ENCODE measurements around the gene FAM210B. TPM values are rescaled to one million over a fixed set of nuclear protein-coding genes. Genes with fewer than 3 reads are reported as not detected.

Gene FAM210B
- total RNA-seq, 6 experiments from 2014 or later = 34.5 to 58.6 (median 41.0) TPM

GRCh38 chr20:56360908-56361205 is 2.1 kb downstream of the FAM210B start:
- H3K4me1 Mint-ChIP-seq (ENCODE audit: low read depth) = peaks cover 44% of the 10 kb centered on the region
- no peaks in the 10 kb centered on the region for H3K9me3 Mint-ChIP-seq
- peak overlapping the region; percentile 29; the same call in 1 of the 2 replicates for H3K27ac Mint-ChIP-seq
- peak overlapping the region; percentile 95; the same call in 1 of the 2 replicates for H3K4me3 Mint-ChIP-seq
- TF ChIP-seq CTCF (IDR thresholded peaks at IDR 0.05) = no peak
- H3K27me3 Mint-ChIP-seq (ENCODE audit: insufficient read depth) = peaks cover 5% of the 10 kb centered on the region; the same call in 1 of the 2 replicates
- DNase-seq = no peak
- H3K36me3 Mint-ChIP-seq (ENCODE audit: low read depth) = peaks cover 5% of the 10 kb centered on the region; the same call in 1 of the 2 replicates

DNA sequence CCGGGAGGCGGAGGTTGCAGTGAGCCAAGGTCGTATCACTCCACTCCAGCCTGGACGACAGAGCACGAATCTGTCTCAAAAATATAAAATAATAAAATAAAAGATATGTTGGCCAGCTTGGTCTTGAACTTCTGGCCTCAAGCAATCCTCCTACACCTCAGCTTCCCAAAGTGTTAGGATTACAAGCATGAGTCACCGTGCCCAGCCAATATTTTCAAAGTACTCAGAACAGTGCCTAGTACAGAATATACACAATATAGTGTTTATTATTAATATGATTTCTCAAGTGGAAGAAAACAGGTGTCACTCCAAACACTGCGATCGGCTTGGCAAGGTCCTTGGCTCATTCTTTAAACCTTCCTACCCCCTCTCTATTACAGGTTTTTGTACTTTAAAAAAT is 3.1 kb downstream of the FAM210B start:
- peaks cover 8% of the 10 kb centered on the region; the same call in 1 of the 2 replicates for H3K36me3 Mint-ChIP-seq (ENCODE audit: low read depth)
- H3K9me3 Mint-ChIP-seq = no peaks in the 10 kb centered on the region
- H3K4me1 Mint-ChIP-seq (ENCODE audit: low read depth) = peaks cover 44% of the 10 kb centered on the region
- H3K4me3 Mint-ChIP-seq = no peak overlapping the region
- H3K27ac Mint-ChIP-seq = no peak overlapping the region
- DNase-seq = no peak
- H3K27me3 Mint-ChIP-seq (ENCODE audit: insufficient read depth) = peaks cover 5% of the 10 kb centered on the region; the same call in 1 of the 2 replicates
- TF ChIP-seq CTCF (IDR thresholded peaks at IDR 0.05) = no peak

- H3K27me3 Mint-ChIP-seq (ENCODE audit: insufficient read depth) = peaks cover 5% of the 10 kb centered on the region; the same call in 1 of the 2 replicates
- no peak for TF ChIP-seq CTCF (IDR thresholded peaks at IDR 0.05)
- H3K9me3 Mint-ChIP-seq = no peaks in the 10 kb centered on the region
- H3K4me3 Mint-ChIP-seq = no peak overlapping the region
- peaks cover 11% of the 10 kb centered on the region for H3K36me3 Mint-ChIP-seq (ENCODE audit: low read depth)
- H3K4me1 Mint-ChIP-seq (ENCODE audit: low read depth) = peaks cover 41% of the 10 kb centered on the region
- no peak for DNase-seq
- H3K27ac Mint-ChIP-seq = no peak overlapping the region
Measured at GRCh38 chr20:56362833-56363413, 4.1 kb downstream of the FAM210B start.

DNA sequence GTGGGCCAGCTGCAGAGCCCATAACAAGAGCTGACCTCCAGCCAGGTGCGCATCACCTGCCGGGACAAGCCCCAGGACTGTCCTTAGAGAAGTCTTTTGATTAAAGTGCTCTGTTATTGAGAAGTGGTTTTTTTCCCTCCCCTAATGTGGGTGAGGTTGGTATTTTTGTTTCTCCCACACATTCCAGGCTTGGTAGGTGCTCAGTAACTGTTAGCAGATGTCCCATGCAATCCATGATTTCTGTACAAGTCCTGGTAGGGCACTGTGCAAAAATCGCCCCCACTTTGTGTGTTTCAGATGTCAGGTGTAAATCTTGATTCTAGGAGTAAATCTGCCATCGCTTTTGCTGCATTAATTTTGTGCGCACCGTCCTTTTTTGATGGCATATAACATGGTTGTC is 4.7 kb downstream of the FAM210B start:
- no peak for TF ChIP-seq CTCF (IDR thresholded peaks at IDR 0.05)
- peaks cover 35% of the 10 kb centered on the region for H3K4me1 Mint-ChIP-seq (ENCODE audit: low read depth)
- no peak for DNase-seq
- H3K36me3 Mint-ChIP-seq (ENCODE audit: low read depth) = peaks cover 17% of the 10 kb centered on the region
- no peak overlapping the region for H3K4me3 Mint-ChIP-seq
- no peak overlapping the region for H3K27ac Mint-ChIP-seq
- H3K27me3 Mint-ChIP-seq (ENCODE audit: insufficient read depth) = peaks cover 5% of the 10 kb centered on the region; the same call in 1 of the 2 replicates
- H3K9me3 Mint-ChIP-seq = no peaks in the 10 kb centered on the region

DNA sequence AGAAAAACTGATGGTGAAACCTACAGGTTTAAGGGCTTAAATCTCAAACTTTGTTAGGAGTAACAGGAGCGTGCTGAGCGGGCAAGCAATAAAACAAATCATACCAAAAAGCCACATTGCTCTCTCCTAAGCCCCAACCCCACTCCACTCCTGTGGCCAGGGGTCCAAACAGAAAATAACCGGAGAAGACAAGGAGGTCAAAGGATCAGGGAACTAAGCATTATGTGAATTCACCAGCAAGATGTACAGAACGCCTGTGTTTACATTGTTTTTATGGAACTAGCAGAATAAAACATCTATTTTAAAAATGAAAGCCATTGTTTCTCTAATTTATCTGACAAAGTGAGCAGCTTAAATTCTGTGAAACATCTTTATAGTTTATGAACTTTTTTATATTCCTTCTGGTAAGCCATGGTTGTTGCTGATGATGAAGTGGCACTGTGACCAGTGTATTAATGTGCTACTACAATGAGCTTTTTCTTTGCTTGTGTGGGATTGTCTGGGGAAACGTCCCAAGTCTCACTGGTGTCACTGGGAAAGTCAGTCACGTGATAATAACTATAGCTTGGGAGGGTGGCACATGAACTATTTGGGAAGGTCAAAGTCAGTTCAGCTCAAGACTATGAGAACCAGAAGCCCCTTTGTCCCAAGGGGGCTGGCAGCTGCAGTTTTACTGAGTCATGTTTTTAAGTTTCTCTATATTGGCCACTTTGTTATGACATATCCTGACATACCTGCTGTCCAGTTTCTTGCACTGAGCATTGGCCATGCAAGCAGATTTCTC is 9.8 kb downstream of the FAM210B start:
- H3K27ac Mint-ChIP-seq = peak overlapping the region; percentile 9; the same call in 1 of the 2 replicates
- no peaks in the 10 kb centered on the region for H3K9me3 Mint-ChIP-seq
- peaks cover 14% of the 10 kb centered on the region for H3K4me1 Mint-ChIP-seq (ENCODE audit: low read depth)
- DNase-seq = no peak
- peaks cover 3% of the 10 kb centered on the region for H3K27me3 Mint-ChIP-seq (ENCODE audit: insufficient read depth)
- no peak for TF ChIP-seq CTCF (IDR thresholded peaks at IDR 0.05)
- H3K4me3 Mint-ChIP-seq = no peak overlapping the region
- peaks cover 31% of the 10 kb centered on the region for H3K36me3 Mint-ChIP-seq (ENCODE audit: low read depth)
